HEK293 (cell line): ENCODE results near the gene PCED1A.

Source experiments
- CTCF ChIP-seq: fragments of 450-650 bp; formaldehyde crosslinking; IDR thresholded peaks from 2 replicates; pipeline ENCODE4 v1.5.1; 2016; ENCODE audit warnings: missing biosample characterization, missing genetic modification characterization
- IKZF3 ChIP-seq: fragments of 450-650 bp; IDR thresholded peaks from 2 replicates; pipeline ENCODE4 v1.5.0; 2018; ENCODE audit warnings: missing biosample characterization, mild to moderate bottlenecking, missing genetic modification characterization, moderate library complexity
- TRIM28 ChIP-seq: IDR thresholded peaks from 2 replicates; pipeline ENCODE4 v1.6.1; 2011; ENCODE audit warnings: low read length, control low read depth, borderline replicate concordance
- ZNF558 ChIP-seq: fragments of 450-650 bp; formaldehyde crosslinking; IDR thresholded peaks from 2 replicates; pipeline ENCODE4 v1.5.1; 2016; ENCODE audit warnings: missing biosample characterization, missing genetic modification characterization

- TF ChIP-seq TRIM28, result no peak
- no peak for TF ChIP-seq CTCF (tag by site-specific recombination)
- TF ChIP-seq IKZF3, result no peak
- TF ChIP-seq ZNF558 (tag by site-specific recombination), result no peak
Observed at GRCh38 chr20:2820896-2821869, 19.3 kb downstream of the PCED1A start.
